ENCODE data around the gene FHL3. TPM values are rescaled to one million over a fixed set of nuclear protein-coding genes. Genes with fewer than 3 reads are reported as not detected.

The FHL3 gene, protein sequence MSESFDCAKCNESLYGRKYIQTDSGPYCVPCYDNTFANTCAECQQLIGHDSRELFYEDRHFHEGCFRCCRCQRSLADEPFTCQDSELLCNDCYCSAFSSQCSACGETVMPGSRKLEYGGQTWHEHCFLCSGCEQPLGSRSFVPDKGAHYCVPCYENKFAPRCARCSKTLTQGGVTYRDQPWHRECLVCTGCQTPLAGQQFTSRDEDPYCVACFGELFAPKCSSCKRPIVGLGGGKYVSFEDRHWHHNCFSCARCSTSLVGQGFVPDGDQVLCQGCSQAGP
- 11.3 TPM for polyA plus RNA-seq
- long read RNA-seq, donor 1, partial matches to known transcripts: 0 of 3 reads
- long read RNA-seq, donor 1, other reads (novel, unspliced or antisense): 0 of 3 reads
- long read RNA-seq, donor 2, partial matches to known transcripts: 0 of 4 reads
- long read RNA-seq, donor 2, other reads (novel, unspliced or antisense): 0 of 4 reads
- long read RNA-seq, donor 3: 0 reads
- long read RNA-seq, donor 4: 0 reads
- long read RNA-seq, donor 5, partial matches to known transcripts: 0 of 4 reads
- long read RNA-seq, donor 5, other reads (novel, unspliced or antisense): 0 of 4 reads
- long read RNA-seq, donor 6, partial matches to known transcripts: 0 of 2 reads
- long read RNA-seq, donor 6, other reads (novel, unspliced or antisense): 0 of 2 reads
- long read RNA-seq, donor 7, partial matches to known transcripts: 0 of 2 reads
- long read RNA-seq, donor 7, other reads (novel, unspliced or antisense): 0 of 2 reads
- long read RNA-seq, donor 8, partial matches to known transcripts: 0 of 1 reads
- long read RNA-seq, donor 8, other reads (novel, unspliced or antisense): 0 of 1 reads
- long read RNA-seq, donor 9, partial matches to known transcripts: 0 of 1 reads
- long read RNA-seq, donor 9, other reads (novel, unspliced or antisense): 0 of 1 reads
- long read RNA-seq, donor 10, partial matches to known transcripts: 0 of 2 reads
- long read RNA-seq, donor 10, other reads (novel, unspliced or antisense): 0 of 2 reads
- long read RNA-seq, donor 11, partial matches to known transcripts: 0 of 2 reads
- long read RNA-seq, donor 11, other reads (novel, unspliced or antisense): 0 of 2 reads

DNA sequence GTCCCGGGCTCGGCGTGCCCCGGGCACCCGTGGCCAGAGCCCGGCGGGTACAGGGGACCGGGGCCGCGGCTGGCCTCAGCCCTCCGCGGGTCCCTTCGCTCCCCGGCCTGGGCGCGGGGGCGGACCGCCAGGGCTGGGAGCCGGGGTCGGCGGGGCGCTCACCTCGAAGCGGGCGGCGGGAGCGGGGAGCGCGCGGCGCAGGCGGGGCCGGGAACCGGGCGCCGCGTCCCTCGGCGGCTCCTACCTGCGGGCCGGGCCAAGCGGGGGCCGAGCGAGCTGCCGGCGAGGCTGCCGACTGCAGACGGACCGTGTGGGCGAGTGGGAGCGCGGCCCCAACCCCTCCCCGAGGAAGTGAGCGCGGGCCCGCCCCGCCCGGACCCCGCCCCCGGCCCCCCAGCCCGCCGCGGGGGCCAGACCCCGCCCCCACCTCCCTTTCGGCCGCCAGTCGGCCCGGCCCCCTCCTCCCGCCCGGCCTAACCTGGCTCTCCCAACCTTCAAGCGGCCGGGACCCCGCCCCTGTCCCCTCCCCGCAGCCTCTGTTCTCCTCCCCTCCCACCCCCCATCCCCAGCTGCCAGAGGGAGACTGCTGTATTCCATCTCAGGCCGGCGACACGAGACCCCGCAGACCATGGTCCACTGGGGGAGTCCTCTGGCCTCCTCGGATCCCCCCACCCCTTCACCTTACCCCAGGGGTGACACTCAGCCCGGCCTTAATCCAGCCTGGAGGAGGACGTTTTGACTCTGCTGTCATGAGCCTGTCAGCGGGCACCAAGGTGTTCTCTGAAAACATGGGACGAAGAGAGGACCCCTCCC is at the start of gene FHL3:
FHL3 (minus strand) TSS at position 320 of the 813 bp plus-strand sequence. CDS start 6,102 bp downstream, outside the sequence.
- Histone ChIP-seq H3K27ac (ENCODE audit: low read length) (peak within 1 kb of the TSS; percentile 24), H3K4me3 (ENCODE audit: low read length) (peak within 1 kb of the TSS; percentile 56), H3K9me3 (ENCODE audit: control insufficient read depth, low read depth, low read length) (no peaks in the 10 kb centered on the region), H3K4me1 (ENCODE audit: control insufficient read depth, insufficient read depth, low read length) (peaks cover 26% of the 10 kb centered on the region), H3K27me3 (ENCODE audit: control insufficient read depth, insufficient read depth, low read length) (no peaks in the 10 kb centered on the region), H3K36me3 (ENCODE audit: control insufficient read depth, insufficient read depth, low read length) (no peaks in the 10 kb centered on the region)
- WGBS (ENCODE audit: insufficient coverage, low lambda C conversion rate): no CpG with 5 or more reads among the region's 83 CpGs
- DNase-seq: peak in 1 of 2 donors; percentile 37

DNA sequence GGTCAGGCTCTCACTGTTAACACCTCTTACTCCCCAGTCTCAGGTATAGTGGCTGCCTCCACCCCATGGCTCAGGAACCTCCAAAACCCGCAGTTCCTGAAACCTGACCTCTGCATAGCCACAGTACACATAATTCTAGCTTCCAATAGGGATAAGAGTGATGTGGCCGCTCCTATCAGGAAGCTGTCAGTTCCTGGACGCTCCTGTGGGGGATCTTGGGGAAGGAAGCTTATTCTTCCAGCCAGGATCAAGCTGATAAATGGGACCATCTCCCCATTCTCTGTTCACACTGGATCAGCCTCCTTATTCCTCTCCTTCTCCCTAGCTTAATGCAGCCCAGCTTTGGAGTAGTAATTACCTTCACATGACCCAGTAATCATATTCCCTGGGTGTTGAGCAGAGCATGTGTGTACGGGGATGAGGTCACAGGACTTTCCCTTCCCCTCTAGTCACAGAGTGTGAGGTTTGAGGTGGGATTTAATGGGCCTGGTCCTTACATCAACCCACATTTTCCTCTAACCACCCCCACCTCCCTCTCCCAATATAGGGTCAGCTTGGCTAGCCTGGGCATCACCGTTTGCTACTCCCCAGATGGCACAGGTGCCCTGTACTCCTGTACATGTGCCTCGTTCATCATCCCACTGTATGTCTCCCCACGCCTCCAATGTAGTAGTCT is 48.2 kb upstream of the FHL3 start:
- Histone ChIP-seq H3K27ac (ENCODE audit: low read length) (no peak overlapping the region), H3K4me1 (ENCODE audit: control insufficient read depth, insufficient read depth, low read length) (no peaks in the 10 kb centered on the region), H3K36me3 (ENCODE audit: control insufficient read depth, insufficient read depth, low read length) (no peaks in the 10 kb centered on the region), H3K4me3 (ENCODE audit: low read length) (no peak overlapping the region), H3K9me3 (ENCODE audit: control insufficient read depth, low read depth, low read length) (no peaks in the 10 kb centered on the region), H3K27me3 (ENCODE audit: control insufficient read depth, insufficient read depth, low read length) (peaks cover 56% of the 10 kb centered on the region)
- no CpG with 5 or more reads among the region's 7 CpGs for WGBS (ENCODE audit: insufficient coverage, low lambda C conversion rate)
- no peak for DNase-seq

DNA sequence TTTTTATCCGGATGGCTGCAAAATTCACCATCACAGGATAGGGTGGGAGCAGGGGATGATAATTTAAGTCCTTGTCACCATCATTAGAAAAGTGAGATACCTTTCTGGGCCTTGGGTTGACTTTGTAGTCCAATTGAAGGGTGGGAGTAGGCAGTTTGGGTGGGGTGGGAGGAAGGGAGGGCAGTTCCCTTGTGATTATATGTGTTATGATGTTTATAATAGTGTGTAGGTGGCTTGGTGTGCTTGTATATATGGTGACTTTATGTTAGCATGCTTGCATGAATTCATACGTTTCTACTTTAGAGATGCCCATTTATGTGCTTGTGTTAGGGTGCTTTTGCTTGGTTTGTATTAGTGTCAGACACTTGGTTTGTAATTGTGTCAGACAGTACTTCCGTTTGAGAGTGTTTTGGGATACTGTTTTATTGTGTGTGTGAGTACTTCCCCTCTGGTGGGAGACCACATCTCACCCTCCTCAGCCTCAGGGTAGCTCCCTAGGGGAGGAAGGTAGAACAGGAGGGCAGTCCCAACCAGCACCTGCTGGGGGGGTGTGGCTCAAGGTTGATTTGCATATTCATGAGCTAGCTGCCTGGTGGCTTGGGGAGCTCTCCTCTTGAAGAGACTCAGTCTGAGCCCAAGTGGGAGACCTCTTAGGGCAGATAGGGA is 47.6 kb upstream of the FHL3 start:
- Histone ChIP-seq H3K4me3 (ENCODE audit: low read length) (no peak overlapping the region), H3K27ac (ENCODE audit: low read length) (no peak overlapping the region), H3K36me3 (ENCODE audit: control insufficient read depth, insufficient read depth, low read length) (no peaks in the 10 kb centered on the region), H3K9me3 (ENCODE audit: control insufficient read depth, low read depth, low read length) (no peaks in the 10 kb centered on the region), H3K27me3 (ENCODE audit: control insufficient read depth, insufficient read depth, low read length) (peaks cover 63% of the 10 kb centered on the region), H3K4me1 (ENCODE audit: control insufficient read depth, insufficient read depth, low read length) (no peaks in the 10 kb centered on the region)
- no CpG with 5 or more reads among the region's 3 CpGs for WGBS (ENCODE audit: insufficient coverage, low lambda C conversion rate)
- DNase-seq: no peak

DNA sequence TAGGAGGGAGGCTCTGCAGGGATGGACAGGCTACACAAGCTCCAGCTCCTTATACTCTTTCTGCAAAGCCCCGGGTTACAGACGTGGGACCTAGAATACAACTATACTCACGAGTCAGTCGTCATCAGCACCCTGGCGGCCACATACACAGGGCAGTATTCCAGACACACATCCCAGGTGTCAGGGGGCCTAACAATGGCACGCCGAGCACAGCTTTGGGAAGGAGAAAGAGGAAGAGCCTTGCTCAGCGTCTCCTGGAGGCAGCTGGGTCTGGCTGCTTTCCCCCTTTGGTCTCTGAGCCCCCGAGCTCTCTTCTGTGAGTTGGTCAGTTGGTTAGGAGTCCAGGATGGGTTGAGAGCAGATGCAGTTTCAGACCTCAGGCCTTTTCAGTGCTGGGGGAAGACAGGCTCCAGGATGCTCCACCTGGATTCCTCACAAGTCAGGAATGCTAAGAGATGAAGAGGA is 45.8 kb upstream of the FHL3 start:
- Histone ChIP-seq H3K4me1 (ENCODE audit: control insufficient read depth, insufficient read depth, low read length) (no peaks in the 10 kb centered on the region), H3K36me3 (ENCODE audit: control insufficient read depth, insufficient read depth, low read length) (no peaks in the 10 kb centered on the region), H3K9me3 (ENCODE audit: control insufficient read depth, low read depth, low read length) (no peaks in the 10 kb centered on the region), H3K4me3 (ENCODE audit: low read length) (no peak overlapping the region), H3K27ac (ENCODE audit: low read length) (no peak overlapping the region), H3K27me3 (ENCODE audit: control insufficient read depth, insufficient read depth, low read length) (peaks cover 72% of the 10 kb centered on the region)
- no peak for DNase-seq
- no CpG with 5 or more reads among the region's 9 CpGs for WGBS (ENCODE audit: insufficient coverage, low lambda C conversion rate)

DNA sequence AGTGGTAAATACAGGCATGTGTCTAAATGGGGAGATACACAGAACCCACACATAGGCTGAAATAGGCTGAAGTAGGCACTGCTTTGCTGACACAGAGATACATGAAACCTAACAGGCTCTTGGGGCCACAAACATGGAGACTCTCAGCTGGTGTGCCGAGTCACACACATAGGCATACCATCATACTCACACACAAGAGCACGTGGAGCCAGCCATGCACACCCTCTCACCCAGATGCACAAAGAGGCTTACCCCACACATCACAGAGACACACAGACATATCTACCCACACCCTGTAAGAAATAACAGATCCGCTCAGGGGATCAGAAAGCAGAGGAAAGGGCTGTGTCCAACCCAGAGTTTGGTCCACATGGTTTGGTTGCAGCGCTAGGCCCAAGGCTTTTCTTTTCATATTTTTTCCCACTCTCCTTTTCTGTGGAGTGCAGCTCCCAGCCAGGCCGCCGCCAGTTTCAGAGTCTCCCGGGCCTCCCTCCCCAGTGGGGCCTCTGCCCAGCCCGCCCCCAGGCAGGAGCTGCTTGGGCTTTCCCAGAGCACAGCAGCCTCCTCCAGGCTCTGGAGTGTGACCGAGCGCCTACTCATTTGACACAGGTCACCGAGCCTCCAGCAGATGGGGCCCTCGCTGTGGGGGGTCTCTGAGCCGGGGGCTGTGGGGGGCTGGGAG is 45.2 kb upstream of the FHL3 start:
- no peaks in the 10 kb centered on the region for H3K36me3 ChIP-seq (ENCODE audit: control insufficient read depth, insufficient read depth, low read length)
- peaks cover 72% of the 10 kb centered on the region for H3K27me3 ChIP-seq (ENCODE audit: control insufficient read depth, insufficient read depth, low read length)
- no peak for DNase-seq
- no CpG with 5 or more reads among the region's 13 CpGs for WGBS (ENCODE audit: insufficient coverage, low lambda C conversion rate)
- no peak overlapping the region for H3K4me3 ChIP-seq (ENCODE audit: low read length)
- no peaks in the 10 kb centered on the region for H3K9me3 ChIP-seq (ENCODE audit: control insufficient read depth, low read depth, low read length)
- no peaks in the 10 kb centered on the region for H3K4me1 ChIP-seq (ENCODE audit: control insufficient read depth, insufficient read depth, low read length)
- H3K27ac ChIP-seq (ENCODE audit: low read length): no peak overlapping the region

DNA sequence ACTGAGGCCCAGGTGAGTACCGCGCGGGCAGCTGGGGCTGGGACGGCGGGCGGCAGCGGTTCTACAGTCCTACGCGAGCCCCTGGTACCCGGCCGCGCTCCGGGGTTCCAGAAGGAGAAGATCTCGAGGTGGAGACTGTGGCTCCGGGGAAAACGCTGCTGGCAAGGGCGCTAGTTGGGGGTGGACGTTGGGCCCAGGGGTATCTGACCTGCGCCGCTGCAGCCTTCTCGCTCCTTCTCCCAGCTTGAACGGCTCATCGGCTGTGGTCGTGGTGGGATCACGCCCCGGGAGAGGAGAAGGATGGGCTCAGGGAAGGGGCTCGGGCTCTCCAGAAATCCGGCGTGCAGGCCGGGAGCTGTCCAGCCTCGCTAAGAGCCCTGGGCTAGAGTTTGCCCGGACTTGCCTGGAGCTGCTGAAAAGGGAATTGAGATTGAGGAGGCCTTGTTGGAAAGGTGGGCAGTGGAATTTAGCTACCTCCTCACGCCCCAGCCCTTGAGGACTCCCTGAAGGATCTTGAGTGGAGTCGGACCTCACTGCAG is 42.4 kb upstream of the FHL3 start:
- Histone ChIP-seq H3K9me3 (ENCODE audit: control insufficient read depth, low read depth, low read length) (peaks cover 7% of the 10 kb centered on the region), H3K4me1 (ENCODE audit: control insufficient read depth, insufficient read depth, low read length) (peaks cover 2% of the 10 kb centered on the region), H3K4me3 (ENCODE audit: low read length) (peak overlapping the region; percentile 16), H3K27ac (ENCODE audit: low read length) (no peak overlapping the region), H3K27me3 (ENCODE audit: control insufficient read depth, insufficient read depth, low read length) (peaks cover 80% of the 10 kb centered on the region), H3K36me3 (ENCODE audit: control insufficient read depth, insufficient read depth, low read length) (no peaks in the 10 kb centered on the region)
- no peak for DNase-seq
- WGBS (ENCODE audit: insufficient coverage, low lambda C conversion rate): no CpG with 5 or more reads among the region's 34 CpGs

DNA sequence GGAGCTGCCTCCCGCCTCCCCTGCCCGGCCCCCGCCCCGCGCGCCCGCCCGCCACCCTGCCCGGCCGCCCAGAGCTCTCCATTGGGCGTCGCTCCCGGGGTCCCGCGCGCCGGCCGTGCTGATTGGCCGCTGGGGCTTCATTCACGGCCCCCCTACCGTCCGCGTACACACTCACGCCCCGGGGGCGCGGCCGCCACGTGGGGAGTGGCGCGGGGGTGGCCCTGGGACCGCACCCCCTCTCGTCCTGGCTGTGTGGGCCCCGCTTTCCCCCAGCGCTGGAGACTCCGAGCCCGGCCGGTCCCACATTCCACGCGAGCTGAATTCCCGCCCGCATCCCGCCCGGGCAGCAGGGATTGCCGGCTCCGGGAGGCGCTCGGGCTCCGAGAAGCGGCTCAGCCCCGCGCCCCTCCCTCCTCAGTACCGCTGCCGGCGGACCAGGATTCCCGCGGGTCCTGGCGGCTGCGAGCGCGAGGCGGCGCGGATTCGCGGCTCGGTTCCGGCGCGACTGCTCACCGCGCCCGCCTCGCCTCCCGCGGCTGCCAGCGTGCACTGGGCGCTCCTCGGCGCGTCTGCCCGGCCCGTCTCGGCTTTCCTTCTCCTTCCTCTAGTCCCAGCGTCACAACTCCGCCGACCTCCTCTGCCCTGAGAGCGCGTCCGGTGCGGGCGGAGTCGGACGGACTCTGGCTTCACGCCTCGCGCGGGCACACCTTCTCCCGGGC is 41.7 kb upstream of the FHL3 start:
- DNase-seq: peak in 1 of 2 donors; percentile 66
- peaks cover 83% of the 10 kb centered on the region for H3K27me3 ChIP-seq (ENCODE audit: control insufficient read depth, insufficient read depth, low read length)
- WGBS (ENCODE audit: insufficient coverage, low lambda C conversion rate): no CpG with 5 or more reads among the region's 99 CpGs
- H3K27ac ChIP-seq (ENCODE audit: low read length): no peak overlapping the region
- peak overlapping the region; percentile 16 for H3K4me3 ChIP-seq (ENCODE audit: low read length)
- no peaks in the 10 kb centered on the region for H3K36me3 ChIP-seq (ENCODE audit: control insufficient read depth, insufficient read depth, low read length)
- H3K9me3 ChIP-seq (ENCODE audit: control insufficient read depth, low read depth, low read length): peaks cover 7% of the 10 kb centered on the region
- H3K4me1 ChIP-seq (ENCODE audit: control insufficient read depth, insufficient read depth, low read length): peaks cover 2% of the 10 kb centered on the region

DNA sequence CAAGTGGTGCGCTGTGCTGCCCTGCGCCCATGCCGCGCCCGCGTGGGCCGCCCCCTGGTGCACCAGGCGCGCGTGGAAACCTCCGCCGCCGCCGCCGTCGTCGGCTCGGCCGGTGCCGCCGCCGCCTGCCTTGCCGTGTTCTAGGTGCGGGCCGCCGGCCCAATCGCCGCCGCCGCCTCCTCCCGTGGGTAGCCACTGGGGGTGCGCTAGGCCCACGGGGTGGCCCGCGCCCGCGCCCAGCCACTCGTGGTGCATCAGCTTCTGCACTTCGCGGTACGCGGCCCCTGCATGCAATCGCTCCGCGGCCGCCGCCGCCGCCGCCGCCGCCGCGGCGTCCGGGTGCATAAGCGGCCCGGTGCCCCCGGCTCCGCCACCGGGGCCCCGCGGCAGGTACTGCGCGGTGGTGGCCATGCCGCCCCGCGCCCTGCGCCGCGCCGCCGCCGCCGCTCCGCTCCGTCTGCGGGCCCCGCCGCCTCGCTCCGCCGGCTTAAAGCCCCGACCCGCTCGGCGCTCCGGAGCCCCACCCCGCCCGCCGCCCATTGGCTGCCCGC is 41.1 kb upstream of the FHL3 start, which contains the start of gene POU3F1:
POU3F1 (minus strand) TSS at position 461 of the 551 bp plus-strand sequence; CDS start at position 411, 50 bp downstream.
- H3K4me3 ChIP-seq (ENCODE audit: low read length): peak within 1 kb of the TSS; percentile 16
- H3K9me3 ChIP-seq (ENCODE audit: control insufficient read depth, low read depth, low read length): peaks cover 7% of the 10 kb centered on the region
- H3K4me1 ChIP-seq (ENCODE audit: control insufficient read depth, insufficient read depth, low read length): peaks cover 2% of the 10 kb centered on the region
- H3K27ac ChIP-seq (ENCODE audit: low read length): no peak within 1 kb of the TSS
- no peaks in the 10 kb centered on the region for H3K36me3 ChIP-seq (ENCODE audit: control insufficient read depth, insufficient read depth, low read length)
- peak in 1 of 2 donors; percentile 49 for DNase-seq
- no CpG with 5 or more reads among the region's 92 CpGs for whole genome bisulfite sequencing (ENCODE audit: insufficient coverage, low lambda C conversion rate)
- H3K27me3 ChIP-seq (ENCODE audit: control insufficient read depth, insufficient read depth, low read length): peaks cover 83% of the 10 kb centered on the region

Measured in large intestine (tissue), 12 donors.